PC-9 (cell line): Measurements from ENCODE around the gene RBFOX1. TPM values are rescaled to one million over a fixed set of nuclear protein-coding genes. Genes with fewer than 3 reads are reported as not detected.

Experiments used
- BruUV-seq: library from RNA; stranded (reverse); fragments of 400-500 nt; replicated peaks from 2 replicates; lab custom pipeline; 2021; lab: Mats Ljungman, UMichigan
- CTCF ChIA-PET: fragments of 300-600 bp; sonication (Branson Sonifier 250); formaldehyde crosslinking; loops from one replicate; lab custom pipeline; 2022; ENCODE audit warnings: antibody characterized with exemption; lab: Charles Lee
- POLR2A ChIA-PET: fragments of 300-600 bp; sonication (Branson Sonifier 250); formaldehyde crosslinking; loops from one replicate; lab custom pipeline; 2022; ENCODE audit warnings: antibody characterized with exemption; ENCODE audit not compliant: unreplicated experiment; lab: Charles Lee
- DNase-seq, 2 experiments: peaks; one replicate each; pipeline versions ENCODE4 v3.0.0 to v3.0.0-alpha.2; 2015 to 2022; ENCODE audit warnings: mixed read lengths in 1 of 2
- H2AFZ ChIP-seq: fragments of 200-600 bp; sonication (generic); 2 replicates; pipeline ENCODE4 v1.8.1; 2017; ENCODE audit warnings: antibody characterized with exemption
- H3F3A ChIP-seq: fragments of 200-600 bp; sonication (generic); 2 replicates; pipeline ENCODE4 v1.8.1; 2017; ENCODE audit warnings: antibody characterized with exemption, mild to moderate bottlenecking, low read depth; ENCODE audit not compliant: insufficient read depth
- H3K27ac ChIP-seq: fragments of 200-600 bp; sonication (generic); 2 replicates; pipeline ENCODE4 v1.6.1; 2016; ENCODE audit warnings: mixed run types
- H3K27me3 ChIP-seq: fragments of 200-600 bp; sonication (generic); 2 replicates; pipeline ENCODE4 v1.6.1; 2016; ENCODE audit warnings: low read depth, mixed run types; ENCODE audit not compliant: insufficient read depth
- H3K36me3 ChIP-seq: fragments of 200-600 bp; sonication (generic); 2 replicates; pipeline ENCODE4 v1.6.1; 2016; ENCODE audit warnings: low read depth, mixed run types
- H3K4me1 ChIP-seq: fragments of 200-600 bp; sonication (generic); replicated peaks from 2 replicates; pipeline ENCODE4 v1.6.1; 2016; ENCODE audit warnings: mixed run types; ENCODE audit not compliant: insufficient read depth
- H3K4me2 ChIP-seq: fragments of 200-600 bp; sonication (generic); 2 replicates; pipeline ENCODE4 v1.6.1; 2017; ENCODE audit warnings: mixed run types
- H3K4me3 ChIP-seq: fragments of 200-600 bp; sonication (generic); 2 replicates; pipeline ENCODE4 v1.6.1; 2016; ENCODE audit warnings: mixed run types
- H3K79me2 ChIP-seq: fragments of 200-600 bp; sonication (generic); 2 replicates; pipeline ENCODE4 v1.6.1; 2017; ENCODE audit warnings: low read depth, mixed run types
- H3K9me2 ChIP-seq: fragments of 200-600 bp; sonication (generic); 2 replicates; pipeline ENCODE4 v1.8.1; 2017; ENCODE audit warnings: mild to moderate bottlenecking; ENCODE audit not compliant: insufficient read depth
- H3K9me3 ChIP-seq: fragments of 200-600 bp; sonication (generic); 2 replicates; pipeline ENCODE4 v1.8.1; 2016; ENCODE audit warnings: low read depth; ENCODE audit not compliant: insufficient read depth
- H4K20me1 ChIP-seq: fragments of 200-600 bp; sonication (generic); 2 replicates; pipeline ENCODE4 v1.8.1; 2017; ENCODE audit not compliant: insufficient read depth
- EZH2 ChIP-seq: fragments of 200-600 bp; sonication (generic); IDR thresholded peaks from 2 replicates; pipeline ENCODE4 v1.8.0; 2017; ENCODE audit warnings: antibody characterized with exemption, low read depth
- intact Hi-C: fragments of 100-400 bp; cut with micrococcal nuclease; formaldehyde crosslinking; loops from one replicate; pipeline ENCODE4 v1.10.0; 2022; ENCODE audit not compliant: unreplicated experiment
- total RNA-seq: library from RNA; stranded (reverse); gene quantifications from 2 replicates; pipeline ENCODE4 v1.2.3, GENCODE V29; 2021
- TF ChIP-seq, protein P1 (sequence below): fragments of 200-600 bp; sonication (generic); conservative IDR thresholded peaks from 2 replicates; pipeline ENCODE4 v1.6.1; 2017; ENCODE audit warnings: mixed run types, antibody characterized with exemption, mild to moderate bottlenecking, moderate library complexity

RBFOX1 gene
- total RNA-seq, 1 experiment from 2014 or later = not detected

DNA sequence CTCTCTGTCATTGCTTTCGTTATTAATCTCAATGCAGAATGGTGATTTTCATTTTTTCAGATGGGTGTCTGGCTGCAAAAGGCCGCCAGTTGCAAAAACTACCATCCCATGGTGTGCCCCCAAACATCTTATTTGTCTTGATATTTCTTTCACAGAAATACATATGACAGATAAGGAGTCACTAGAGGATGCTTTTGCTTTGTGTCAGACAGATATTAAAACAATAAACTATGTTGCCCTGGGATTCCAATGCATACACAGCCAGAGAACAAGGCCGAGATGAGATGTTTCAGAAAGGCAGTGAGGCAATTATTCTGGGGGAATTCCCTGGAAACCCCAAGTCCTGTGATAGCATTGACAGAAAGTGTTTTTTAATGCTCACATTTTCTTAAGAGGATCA is 307.7 kb downstream of the RBFOX1 start:
- no peaks in the 10 kb centered on the region for H4K20me1 ChIP-seq
- ChIA-PET CTCF (no interaction called here), POLR2A (no interaction called here)
- no peaks in the 10 kb centered on the region for H3F3A ChIP-seq
- no peak overlapping the region for H3K27ac ChIP-seq
- H2AFZ ChIP-seq = no peak overlapping the region
- TF ChIP-seq, protein P1, sequence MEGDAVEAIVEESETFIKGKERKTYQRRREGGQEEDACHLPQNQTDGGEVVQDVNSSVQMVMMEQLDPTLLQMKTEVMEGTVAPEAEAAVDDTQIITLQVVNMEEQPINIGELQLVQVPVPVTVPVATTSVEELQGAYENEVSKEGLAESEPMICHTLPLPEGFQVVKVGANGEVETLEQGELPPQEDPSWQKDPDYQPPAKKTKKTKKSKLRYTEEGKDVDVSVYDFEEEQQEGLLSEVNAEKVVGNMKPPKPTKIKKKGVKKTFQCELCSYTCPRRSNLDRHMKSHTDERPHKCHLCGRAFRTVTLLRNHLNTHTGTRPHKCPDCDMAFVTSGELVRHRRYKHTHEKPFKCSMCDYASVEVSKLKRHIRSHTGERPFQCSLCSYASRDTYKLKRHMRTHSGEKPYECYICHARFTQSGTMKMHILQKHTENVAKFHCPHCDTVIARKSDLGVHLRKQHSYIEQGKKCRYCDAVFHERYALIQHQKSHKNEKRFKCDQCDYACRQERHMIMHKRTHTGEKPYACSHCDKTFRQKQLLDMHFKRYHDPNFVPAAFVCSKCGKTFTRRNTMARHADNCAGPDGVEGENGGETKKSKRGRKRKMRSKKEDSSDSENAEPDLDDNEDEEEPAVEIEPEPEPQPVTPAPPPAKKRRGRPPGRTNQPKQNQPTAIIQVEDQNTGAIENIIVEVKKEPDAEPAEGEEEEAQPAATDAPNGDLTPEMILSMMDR = no peak
- no peak for TF ChIP-seq EZH2
- H3K79me2 ChIP-seq = no peaks in the 10 kb centered on the region
- intact Hi-C loops = no loop called here
- no peak for DNase-seq
- no peaks in the 10 kb centered on the region for H3K4me1 ChIP-seq
- no peak overlapping the region for H3K4me3 ChIP-seq
- BruUV-seq = no TSS peak
- H3K9me2 ChIP-seq = no peaks in the 10 kb centered on the region; the same call in 1 of the 2 replicates
- no peaks in the 10 kb centered on the region for H3K9me3 ChIP-seq
- no peaks in the 10 kb centered on the region for H3K36me3 ChIP-seq
- H3K27me3 ChIP-seq = peaks cover 29% of the 10 kb centered on the region
- H3K4me2 ChIP-seq = no peak overlapping the region

DNA sequence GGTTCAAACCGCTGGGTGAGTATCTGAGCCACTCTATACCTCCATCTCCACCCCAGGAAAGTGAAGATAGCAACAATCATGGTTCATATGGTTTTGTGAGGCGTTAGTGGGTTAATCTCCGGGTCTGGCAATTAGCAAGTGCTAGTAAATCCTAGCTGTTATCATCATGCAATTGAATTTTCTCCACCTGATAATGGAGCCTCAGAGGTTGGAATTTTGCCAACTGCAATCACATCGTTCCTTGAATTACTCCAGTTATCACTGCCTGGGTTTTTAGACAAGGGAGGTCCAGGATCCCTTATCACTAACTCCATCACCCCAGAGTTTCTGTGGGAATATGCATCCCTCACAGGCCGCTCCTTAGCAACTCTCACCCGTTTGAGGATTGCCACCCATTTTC is 311.5 kb downstream of the RBFOX1 start:
- no peak overlapping the region for H3K4me2 ChIP-seq
- no peak for DNase-seq

DNA sequence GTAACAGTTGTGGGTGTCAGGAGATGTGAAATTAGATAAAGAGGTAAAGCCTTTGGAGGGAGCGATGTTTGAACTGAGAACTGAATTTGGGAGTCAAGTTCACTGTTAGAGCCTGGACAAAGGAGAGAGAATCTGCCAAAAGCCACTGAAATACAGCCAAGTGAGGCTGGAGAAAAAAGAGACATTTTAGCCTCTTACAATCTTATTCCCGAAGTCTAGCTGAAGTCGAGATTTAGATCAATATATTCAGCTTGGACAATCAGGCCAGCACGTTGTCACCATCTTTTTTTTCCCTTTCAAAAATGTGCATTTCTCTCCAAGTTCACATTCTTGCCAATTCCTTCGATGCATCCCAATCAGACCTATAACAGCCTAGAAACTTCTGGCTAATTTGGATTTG is 312.2 kb downstream of the RBFOX1 start:
- no peaks in the 10 kb centered on the region for H3F3A ChIP-seq
- ChIA-PET POLR2A (no interaction called here), CTCF (no interaction called here)
- H3K27ac ChIP-seq = no peak overlapping the region
- no peaks in the 10 kb centered on the region for H4K20me1 ChIP-seq
- no peaks in the 10 kb centered on the region for H3K4me1 ChIP-seq
- peaks cover 40% of the 10 kb centered on the region for H3K27me3 ChIP-seq
- H3K4me2 ChIP-seq = no peak overlapping the region
- TF ChIP-seq, protein P1 = no peak
- TF ChIP-seq EZH2 = no peak
- H3K4me3 ChIP-seq = no peak overlapping the region
- no peak for DNase-seq
- H3K9me3 ChIP-seq = no peaks in the 10 kb centered on the region
- BruUV-seq = no TSS peak
- intact Hi-C loops = no loop called here
- H2AFZ ChIP-seq = no peak overlapping the region
- H3K79me2 ChIP-seq = no peaks in the 10 kb centered on the region
- no peaks in the 10 kb centered on the region; the same call in 1 of the 2 replicates for H3K9me2 ChIP-seq
- no peaks in the 10 kb centered on the region for H3K36me3 ChIP-seq

More for the DNA sequence above, 311.5 kb downstream of the RBFOX1 start:
- Histone ChIP-seq H3K4me1 (no peaks in the 10 kb centered on the region), H3K4me3 (no peak overlapping the region), H4K20me1 (no peaks in the 10 kb centered on the region), H3K9me3 (no peaks in the 10 kb centered on the region), H3K9me2 (no peaks in the 10 kb centered on the region; the same call in 1 of the 2 replicates), H3K36me3 (no peaks in the 10 kb centered on the region), H3K27ac (no peak overlapping the region), H3K79me2 (no peaks in the 10 kb centered on the region), H2AFZ (no peak overlapping the region), H3K27me3 (peaks cover 40% of the 10 kb centered on the region), H3F3A (no peaks in the 10 kb centered on the region)
- TF ChIP-seq, protein P1 = no peak
- CTCF ChIA-PET = no interaction called here
- intact Hi-C loops = no loop called here
- no TSS peak for BruUV-seq
- POLR2A ChIA-PET = no interaction called here
